OCI-M2 (cell line): ENCODE data around the gene XAGE1A.
"Not testable (repeated sequence)": the region's sequence is repeated elsewhere in the genome, so short reads cannot be mapped to it uniquely, and the experiment has no call there.

Experiments used
- DNase-seq: peaks from one replicate; lab custom pipeline; 2025; ENCODE audit not compliant: unreplicated experiment; lab: John Stamatoyannopoulos, UW

XAGE1A gene

GRCh38 chrX:52495545-52496418 is at the start of gene XAGE1A:
XAGE1A (plus strand) TSS chrX:52495808; CDS start chrX:52497362, 1,554 bp downstream.
- not testable (repeated sequence) for DNase-seq

GRCh38 chrX:52452031-52452430 is 43.6 kb upstream of the XAGE1A start:
- DNase-seq, result not testable (repeated sequence)

GRCh38 chrX:52471301-52471700 is 24.3 kb upstream of the XAGE1A start:
- DNase-seq, result not testable (repeated sequence)

GRCh38 chrX:52496419-52496772 is 788 bp downstream of the XAGE1A start:
- not testable (repeated sequence) for DNase-seq

- DNase-seq, result not testable (repeated sequence)
These were observed 5.8 kb downstream of the XAGE1A start for GRCh38 chrX:52501362-52501761.

- DNase-seq, result no peak
These were observed 8.9 kb downstream of the XAGE1A start for GRCh38 chrX:52504551-52504950.

- no peak for DNase-seq
These were observed 11.7 kb downstream of the XAGE1A start for GRCh38 chrX:52507331-52507730.

- DNase-seq, result no peak
These were observed 14.3 kb downstream of the XAGE1A start for GRCh38 chrX:52509916-52510315.

GRCh38 chrX:52511126-52511525 is 15.5 kb downstream of the XAGE1A start:
- DNase-seq, result not testable (repeated sequence)

GRCh38 chrX:52516110-52516986 is 20.7 kb downstream of the XAGE1A start:
- not testable (repeated sequence) for DNase-seq

GRCh38 chrX:52516987-52517325 is 21.3 kb downstream of the XAGE1A start, which contains the start of gene XAGE1B:
XAGE1B (minus strand) TSS chrX:52517063; CDS start chrX:52515527, 1,536 bp downstream.
- not testable (repeated sequence) for DNase-seq

GRCh38 chrX:52541051-52541450 is 45.4 kb downstream of the XAGE1A start:
- not testable (repeated sequence) for DNase-seq

GRCh38 chrX:52542311-52542710 is 46.7 kb downstream of the XAGE1A start:
- DNase-seq, result no peak

GRCh38 chrX:52544147-52544840 is 48.7 kb downstream of the XAGE1A start:
- no peak for DNase-seq

- not testable (repeated sequence) for DNase-seq
These were observed 53.2 kb downstream of the XAGE1A start for GRCh38 chrX:52548769-52549168.
